Tibial nerve (tissue), 4 donors: Measurements from ENCODE around the gene GMCL2.

Source experiments
- CTCF ChIP-seq, 5 experiments: fragments of 200-600 bp in 3 of 5; fragments of 450-650 bp in 2 of 5; sonication (generic) in 3 of 5; IDR thresholded peaks; one replicate each; pipeline ENCODE4 v1.5.1; 2016 to 2019; ENCODE audit warnings: antibody characterized with exemption in 5 of 5, mild to moderate bottlenecking in 3 of 5, moderate library complexity in 2 of 5
- EP300 ChIP-seq, 2 donors: sonication (generic); formaldehyde crosslinking; IDR thresholded peaks; one replicate each; pipeline ENCODE4 v1.6.1; 2017; ENCODE audit warnings: antibody characterized with exemption in 2 of 2, mild to moderate bottlenecking in 1 of 2
- POLR2A ChIP-seq, 2 donors: fragments of 450-650 bp; IDR thresholded peaks; one replicate each; pipeline ENCODE4 v1.6.1; 2017; ENCODE audit warnings: antibody characterized with exemption in 2 of 2, mild to moderate bottlenecking in 2 of 2, moderate library complexity in 2 of 2

GRCh38 chr5:178235588-178235974, 48.4 kb upstream of the GMCL2 start:
- TF ChIP-seq POLR2A (IDR thresholded peaks at IDR 0.05): no peak
- TF ChIP-seq CTCF (IDR thresholded peaks at IDR 0.05): no peak
- no peak for TF ChIP-seq EP300 (IDR thresholded peaks at IDR 0.05)
